ENCODE measurements around the gene SCAMP5.
A peak's percentile ranks its signal among the peaks of the same experiment; 100 is the strongest.

SCAMP5 gene

DNA sequence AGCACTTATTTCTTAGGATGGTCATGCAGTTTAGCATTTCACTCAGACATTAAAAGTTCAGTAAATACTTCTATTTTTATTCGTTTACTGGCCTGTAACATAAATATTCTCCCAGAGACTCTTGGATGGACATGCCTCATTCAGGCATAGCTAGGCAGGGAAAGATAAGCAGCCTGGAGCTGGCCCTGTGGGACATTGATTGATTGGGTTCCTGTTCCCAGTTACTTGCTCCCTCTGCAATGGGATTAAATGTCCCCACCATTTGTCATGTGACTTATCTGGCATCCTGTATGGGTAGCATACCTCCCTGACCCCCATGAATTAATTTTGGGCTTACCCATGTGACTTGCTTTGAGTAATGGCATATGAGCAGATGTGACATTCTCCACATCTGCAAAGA lies 2.7 kb upstream of the SCAMP5 start:
- TF ChIP-seq, protein P1, sequence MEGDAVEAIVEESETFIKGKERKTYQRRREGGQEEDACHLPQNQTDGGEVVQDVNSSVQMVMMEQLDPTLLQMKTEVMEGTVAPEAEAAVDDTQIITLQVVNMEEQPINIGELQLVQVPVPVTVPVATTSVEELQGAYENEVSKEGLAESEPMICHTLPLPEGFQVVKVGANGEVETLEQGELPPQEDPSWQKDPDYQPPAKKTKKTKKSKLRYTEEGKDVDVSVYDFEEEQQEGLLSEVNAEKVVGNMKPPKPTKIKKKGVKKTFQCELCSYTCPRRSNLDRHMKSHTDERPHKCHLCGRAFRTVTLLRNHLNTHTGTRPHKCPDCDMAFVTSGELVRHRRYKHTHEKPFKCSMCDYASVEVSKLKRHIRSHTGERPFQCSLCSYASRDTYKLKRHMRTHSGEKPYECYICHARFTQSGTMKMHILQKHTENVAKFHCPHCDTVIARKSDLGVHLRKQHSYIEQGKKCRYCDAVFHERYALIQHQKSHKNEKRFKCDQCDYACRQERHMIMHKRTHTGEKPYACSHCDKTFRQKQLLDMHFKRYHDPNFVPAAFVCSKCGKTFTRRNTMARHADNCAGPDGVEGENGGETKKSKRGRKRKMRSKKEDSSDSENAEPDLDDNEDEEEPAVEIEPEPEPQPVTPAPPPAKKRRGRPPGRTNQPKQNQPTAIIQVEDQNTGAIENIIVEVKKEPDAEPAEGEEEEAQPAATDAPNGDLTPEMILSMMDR (IDR thresholded peaks at IDR 0.05) = no peak
- TF ChIP-seq ZFX (IDR thresholded peaks at IDR 0.05; ENCODE audit: borderline replicate concordance) = no peak
- H3K27ac ChIP-seq = no peak overlapping the region

DNA sequence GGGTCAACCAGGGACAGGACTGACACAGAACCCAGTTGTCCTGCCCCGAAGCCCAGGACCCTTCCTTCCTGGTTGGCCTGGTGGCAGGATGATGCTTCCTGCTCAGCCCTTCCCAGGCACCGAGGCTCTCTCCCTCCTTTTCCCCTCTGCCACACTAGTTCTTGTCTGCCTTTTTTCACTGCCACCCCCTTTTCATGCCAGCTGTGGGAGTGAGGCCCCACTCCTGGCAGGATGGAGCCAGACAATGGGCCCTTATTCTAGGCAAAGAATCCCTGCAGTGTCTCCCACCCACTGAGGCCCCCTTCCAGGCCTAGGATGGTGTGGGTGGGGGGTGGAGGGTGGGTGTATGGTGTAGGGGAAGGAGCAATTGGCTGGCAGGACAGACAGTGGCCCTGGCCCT lies 1.1 kb upstream of the SCAMP5 start:
- TF ChIP-seq, protein P1 (IDR thresholded peaks at IDR 0.05) = no peak
- no peak for TF ChIP-seq ZFX (IDR thresholded peaks at IDR 0.05; ENCODE audit: borderline replicate concordance)

DNA sequence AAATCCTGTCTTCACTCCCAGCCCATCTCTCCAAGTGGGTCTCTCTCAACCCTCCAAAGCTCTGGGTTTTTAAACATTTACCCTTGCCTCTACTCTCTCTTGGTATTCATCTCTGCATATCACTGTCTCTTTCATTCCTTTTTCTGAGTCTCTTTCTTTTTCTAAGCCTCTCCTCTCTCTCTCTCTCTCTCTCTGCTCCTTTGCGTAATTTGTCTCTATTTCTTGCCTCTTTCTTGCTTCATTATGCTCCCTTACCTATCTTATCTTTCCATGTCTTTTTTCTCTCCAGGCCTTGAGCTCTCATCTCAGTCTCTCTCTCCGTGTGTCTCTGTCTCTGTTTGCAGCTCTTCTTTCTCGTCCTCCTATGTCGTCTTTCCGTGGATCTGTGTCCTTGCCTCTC lies 678 bp upstream of the SCAMP5 start:
- no peak for TF ChIP-seq ZFX (IDR thresholded peaks at IDR 0.05; ENCODE audit: borderline replicate concordance)
- TF ChIP-seq, protein P1 (IDR thresholded peaks at IDR 0.05) = no peak
- H3K27ac ChIP-seq = peak overlapping the region; percentile 87

More for the DNA sequence above, 1.1 kb upstream of the SCAMP5 start:
- peak overlapping the region; percentile 87 for H3K27ac ChIP-seq

DNA sequence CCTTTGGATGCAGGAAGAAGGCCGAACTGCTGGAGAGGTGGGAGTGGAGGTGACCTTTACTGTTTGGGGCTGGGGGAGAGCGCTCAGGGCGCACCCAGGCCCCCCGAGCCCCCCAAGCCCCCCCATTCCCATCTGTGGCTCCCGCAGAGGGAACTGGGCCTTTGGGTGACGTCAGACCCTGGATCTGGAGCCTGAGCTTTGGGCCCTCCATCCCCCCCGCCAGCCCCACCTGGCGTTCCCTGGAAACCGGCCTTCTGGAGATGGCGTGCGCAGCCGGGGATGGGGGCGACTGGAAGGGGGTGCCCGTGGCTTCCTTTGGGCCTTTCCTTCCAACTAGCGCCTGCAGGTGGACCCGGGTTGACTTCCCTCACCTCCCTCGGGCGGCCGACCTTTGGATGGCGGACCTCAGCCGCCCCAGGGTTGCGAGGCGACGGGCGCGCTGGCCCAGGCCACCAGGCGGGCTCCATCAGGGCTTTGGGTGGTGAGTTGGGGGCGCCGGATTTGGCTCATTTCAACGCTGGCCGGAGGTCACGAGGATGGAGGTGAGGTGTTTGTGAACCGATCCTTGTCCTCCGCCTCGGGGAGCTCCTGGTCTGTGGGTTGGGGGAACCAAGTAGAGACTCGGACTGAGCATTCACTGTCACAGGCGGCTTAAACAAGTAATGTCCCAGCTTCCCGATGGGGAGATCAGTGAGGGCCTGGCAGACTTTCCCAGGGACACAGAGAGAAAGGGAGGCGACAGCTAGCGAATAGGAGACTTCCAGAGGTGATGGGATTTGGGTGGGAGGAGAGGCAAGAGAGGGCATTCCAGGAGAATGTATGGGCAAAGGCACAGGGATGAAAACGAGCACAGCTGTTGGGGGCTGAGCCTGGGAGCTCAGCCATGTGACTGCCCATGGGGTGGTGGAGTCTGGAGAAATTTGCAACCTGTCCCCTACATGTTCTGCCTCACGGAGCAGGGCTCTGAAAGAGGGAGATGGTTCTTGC lies 709 bp downstream of the SCAMP5 start:
- TF ChIP-seq ZFX (IDR thresholded peaks at IDR 0.05; ENCODE audit: borderline replicate concordance) = no peak
- TF ChIP-seq, protein P1 (IDR thresholded peaks at IDR 0.05) = no peak
- peak overlapping the region; percentile 87 for H3K27ac ChIP-seq

DNA sequence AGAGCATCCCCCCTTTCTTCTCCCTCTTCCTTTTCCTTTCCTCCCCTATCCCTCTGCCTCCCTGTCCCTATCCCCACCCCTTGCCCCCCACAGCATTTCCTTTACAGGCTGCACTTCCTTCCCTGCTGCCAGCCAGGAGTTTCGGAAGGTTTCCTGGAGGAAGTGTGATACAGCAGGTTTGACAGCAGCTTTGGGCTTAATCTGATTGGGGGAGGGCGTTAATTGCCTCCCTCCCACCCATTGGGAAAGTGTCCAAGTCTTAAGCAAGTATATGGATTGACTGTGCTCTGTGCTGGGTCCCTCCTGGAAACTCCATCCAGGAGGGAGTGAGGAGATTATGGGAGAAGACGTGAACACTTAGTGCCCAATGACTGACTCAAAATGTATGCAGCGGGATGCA lies 1.8 kb downstream of the SCAMP5 start:
- H3K27ac ChIP-seq = no peak overlapping the region; the same call in 1 of the 2 replicates
- TF ChIP-seq, protein P1 (IDR thresholded peaks at IDR 0.05) = no peak
- TF ChIP-seq ZFX (IDR thresholded peaks at IDR 0.05; ENCODE audit: borderline replicate concordance) = no peak

DNA sequence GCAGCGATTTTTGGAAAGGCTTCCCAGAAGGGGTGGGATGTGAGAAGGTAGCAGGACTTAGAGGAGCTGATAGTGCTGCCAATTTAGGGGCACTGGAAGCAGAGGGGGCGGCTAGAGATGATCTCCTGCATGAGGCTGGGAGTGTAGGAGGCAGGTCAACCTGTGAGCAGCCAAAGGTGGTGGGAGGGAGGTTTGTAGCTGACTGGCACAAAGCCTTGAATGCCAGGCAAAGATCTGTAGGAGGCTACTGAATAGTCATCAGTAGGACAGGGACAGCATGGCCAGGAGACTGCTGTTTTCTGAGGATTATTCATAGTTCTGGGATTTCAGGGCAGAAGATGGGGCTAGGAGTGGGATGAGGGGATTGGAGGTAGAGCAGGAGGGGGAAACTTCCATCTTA lies 2.2 kb downstream of the SCAMP5 start:
- TF ChIP-seq, protein P1 (IDR thresholded peaks at IDR 0.05) = no peak
- no peak for TF ChIP-seq ZFX (IDR thresholded peaks at IDR 0.05; ENCODE audit: borderline replicate concordance)
- no peak overlapping the region for H3K27ac ChIP-seq

DNA sequence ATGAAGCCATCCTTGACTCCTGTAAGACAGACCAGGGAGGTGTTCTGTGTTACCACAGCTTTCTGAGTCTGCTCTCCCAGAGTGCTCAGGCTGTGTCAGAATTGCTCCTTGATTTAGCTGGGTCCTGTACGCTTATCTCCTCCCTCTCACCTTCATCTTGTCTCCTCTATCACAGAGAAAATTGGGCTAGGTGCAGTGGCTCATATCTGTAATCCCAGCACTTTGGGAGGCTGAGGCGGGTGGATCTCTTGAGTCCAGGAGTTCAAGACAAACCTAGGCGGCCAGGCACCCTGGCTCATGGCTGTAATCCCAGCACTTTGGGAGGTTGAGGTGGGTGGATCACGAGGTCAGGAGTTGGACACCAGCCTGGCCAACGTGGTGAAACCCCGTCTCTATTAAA lies 5.9 kb downstream of the SCAMP5 start:
- H3K27ac ChIP-seq = no peak overlapping the region
- no peak for TF ChIP-seq ZFX (IDR thresholded peaks at IDR 0.05; ENCODE audit: borderline replicate concordance)
